ENCODE results near the gene HNF4A.

Gene HNF4A

GRCh38 chr20:44407402-44408184 is 52.1 kb downstream of the HNF4A start:
- DNase-seq, result no peak

DNA sequence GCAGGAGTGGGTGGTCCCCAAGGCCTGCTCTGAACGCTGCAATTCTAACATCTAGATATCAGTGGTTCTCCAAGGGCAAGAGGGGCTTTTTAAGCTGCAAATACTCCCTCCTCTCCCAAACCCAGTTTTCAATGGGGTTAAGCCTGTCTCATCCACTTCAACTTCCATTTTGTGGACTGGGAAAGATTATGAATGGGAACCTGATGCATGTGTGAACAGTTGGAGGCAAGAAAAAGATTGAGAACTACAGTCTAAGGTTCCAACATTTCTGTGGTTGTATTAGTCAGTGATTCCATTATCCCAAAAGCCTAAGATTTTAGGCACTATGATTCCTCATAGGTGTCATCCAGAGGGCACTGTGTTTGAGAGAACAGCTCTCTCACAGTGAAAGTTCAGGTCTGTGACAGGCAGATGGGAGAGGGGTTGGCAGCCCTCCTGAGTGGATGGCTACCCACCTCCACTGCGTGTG is 53.7 kb downstream of the HNF4A start:
- no peak for DNase-seq

GRCh38 chr20:44410583-44411019 is 55.1 kb downstream of the HNF4A start:
- no peak for DNase-seq

DNA sequence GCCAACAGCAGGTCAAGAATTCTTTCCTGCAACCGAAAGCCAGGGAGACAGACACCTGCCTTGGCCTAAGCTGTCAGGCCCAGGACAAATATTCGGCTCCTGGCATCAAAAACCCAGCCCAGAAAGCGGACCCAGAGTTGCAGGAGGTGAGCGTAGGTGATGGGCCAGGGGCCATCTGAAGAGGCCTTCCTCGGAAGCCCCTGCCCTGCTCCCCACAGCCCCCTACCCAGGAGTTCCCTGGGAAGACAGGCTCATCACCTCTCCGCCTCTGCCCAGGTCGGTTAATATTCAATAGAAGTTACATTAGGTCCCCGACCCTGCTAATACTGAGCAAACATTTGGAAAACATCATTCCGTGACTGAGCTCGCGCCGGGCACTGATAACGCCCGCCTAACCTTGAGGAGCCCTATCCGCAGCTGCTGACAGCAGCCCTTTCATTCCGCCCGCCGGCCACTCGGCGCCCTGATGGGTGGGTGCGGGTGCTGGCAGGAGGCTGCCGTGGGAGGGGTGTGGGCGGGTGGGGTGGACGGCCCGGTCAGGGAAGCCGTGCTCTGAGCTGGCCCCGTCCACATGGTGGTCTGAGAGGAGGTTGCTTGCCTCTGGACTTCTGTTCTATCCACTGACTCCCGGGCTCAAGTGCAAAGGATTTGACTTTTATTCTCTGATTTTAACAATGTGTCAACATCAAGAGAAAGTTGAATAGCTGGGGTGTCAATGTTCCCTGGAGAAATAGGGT is 55.7 kb downstream of the HNF4A start:
- no peak for DNase-seq

- DNase-seq, result no peak
Measured at GRCh38 chr20:44411757-44412401, 56.4 kb downstream of the HNF4A start.

- no peak for DNase-seq
Measured at GRCh38 chr20:44412402-44413144, 57.1 kb downstream of the HNF4A start.

- no peak for DNase-seq
Measured at GRCh38 chr20:44413575-44414345, 58.3 kb downstream of the HNF4A start.

DNA sequence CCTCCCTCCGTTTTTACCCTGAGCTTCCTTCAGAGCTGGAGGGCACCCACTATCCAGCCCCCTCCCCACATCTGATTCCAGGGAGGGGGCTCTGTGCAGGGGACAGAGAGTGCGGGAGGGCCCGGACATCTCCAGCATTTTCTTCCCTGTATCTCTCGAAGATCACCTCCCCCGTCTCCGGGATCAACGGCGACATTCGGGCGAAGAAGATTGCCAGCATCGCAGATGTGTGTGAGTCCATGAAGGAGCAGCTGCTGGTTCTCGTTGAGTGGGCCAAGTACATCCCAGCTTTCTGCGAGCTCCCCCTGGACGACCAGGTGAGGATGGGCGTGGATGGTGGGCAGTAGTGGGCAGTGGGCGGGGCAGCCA is 58.8 kb downstream of the HNF4A start:
- DNase-seq, result no peak

GRCh38 chr20:44414808-44415207 is 59.3 kb downstream of the HNF4A start:
- no peak for DNase-seq

DNA sequence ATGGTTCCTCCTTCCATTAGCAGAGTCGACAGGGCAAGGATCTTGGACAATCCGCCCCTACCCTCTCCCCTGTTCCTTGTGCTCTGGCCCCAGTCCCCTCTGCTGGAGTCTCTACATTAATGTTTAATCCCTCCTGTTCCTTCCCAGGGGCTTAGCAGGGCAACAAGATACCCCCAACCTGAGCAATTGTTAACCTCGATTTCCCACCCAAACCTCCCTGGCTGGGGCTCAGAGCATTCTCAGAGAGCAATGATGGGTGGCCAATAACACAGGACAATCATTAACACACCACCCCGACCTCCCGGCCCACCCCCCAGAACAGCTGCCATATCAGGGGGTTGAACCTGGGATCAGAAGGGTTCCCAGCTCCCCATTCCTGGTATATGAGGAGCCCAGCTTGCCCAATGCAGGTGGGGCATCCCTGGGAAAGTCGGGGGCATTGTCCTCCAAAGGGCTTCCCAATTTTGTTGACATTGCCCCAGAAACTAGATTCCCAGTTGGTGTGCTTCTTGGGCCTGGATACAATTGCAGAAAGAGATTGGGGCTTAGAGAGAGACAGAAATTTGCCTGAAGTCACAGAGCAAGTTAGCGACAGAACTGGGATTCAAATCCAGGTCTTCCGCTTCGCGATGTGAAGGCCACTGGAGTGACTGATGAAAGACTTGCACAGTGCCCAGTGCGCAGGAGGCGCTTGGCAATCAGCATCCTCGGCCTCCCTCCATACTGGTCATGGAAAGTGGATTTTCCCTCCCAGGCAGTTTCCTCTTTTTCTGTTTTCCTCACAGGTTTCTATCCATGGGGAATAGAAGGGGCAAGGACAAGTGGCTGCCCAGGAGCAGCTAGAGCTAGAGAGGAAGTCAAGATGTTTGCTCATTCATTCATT is 60.6 kb downstream of the HNF4A start:
- no peak for DNase-seq

- DNase-seq, result no peak
Measured at GRCh38 chr20:44418069-44418905, 62.8 kb downstream of the HNF4A start.

GRCh38 chr20:44419131-44419844 is 63.8 kb downstream of the HNF4A start:
- no peak for DNase-seq

DNA sequence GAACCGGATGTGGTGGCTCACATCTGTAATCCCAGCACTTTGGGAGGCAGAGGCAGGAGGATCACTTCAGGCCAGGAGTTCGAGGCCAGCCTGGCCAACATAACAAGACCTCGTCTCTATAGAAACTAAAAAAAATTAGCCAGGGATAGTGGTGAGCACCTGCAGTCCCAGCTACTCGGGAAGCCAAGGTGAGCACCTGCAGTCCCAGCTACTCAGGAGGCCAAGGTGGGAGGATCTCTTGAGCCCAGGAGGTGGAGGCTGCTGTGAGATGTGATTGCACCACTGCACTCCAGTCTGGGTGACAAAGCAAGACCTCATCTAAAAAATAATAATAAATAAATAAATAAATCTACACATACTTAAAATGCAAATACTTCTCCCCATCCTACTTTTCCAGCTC is 65.0 kb downstream of the HNF4A start:
- no peak for DNase-seq

DNA sequence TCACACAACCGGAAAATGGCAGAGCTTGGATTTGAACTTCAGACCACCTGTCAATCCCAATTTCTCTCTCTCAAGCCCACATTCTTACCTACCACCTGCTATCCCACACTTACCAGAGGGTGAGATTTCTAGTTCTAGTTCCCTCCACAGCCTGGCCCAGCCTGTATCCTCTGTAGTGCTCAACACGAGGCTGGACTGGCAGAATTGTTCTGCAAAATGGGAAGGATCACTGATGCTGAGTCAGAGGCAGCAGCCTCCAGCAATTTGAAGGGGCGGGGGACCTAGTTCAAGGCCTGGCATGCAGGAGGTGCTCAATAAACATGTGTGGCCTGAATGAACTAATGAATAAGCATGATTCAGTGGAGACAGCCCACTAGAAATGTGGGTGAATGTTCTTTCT is 66.6 kb downstream of the HNF4A start:
- DNase-seq, result no peak

- no peak for DNase-seq
Measured at GRCh38 chr20:44423480-44423879, 68.0 kb downstream of the HNF4A start.

GRCh38 chr20:44424039-44424495 is 68.6 kb downstream of the HNF4A start:
- no peak for DNase-seq

DNA sequence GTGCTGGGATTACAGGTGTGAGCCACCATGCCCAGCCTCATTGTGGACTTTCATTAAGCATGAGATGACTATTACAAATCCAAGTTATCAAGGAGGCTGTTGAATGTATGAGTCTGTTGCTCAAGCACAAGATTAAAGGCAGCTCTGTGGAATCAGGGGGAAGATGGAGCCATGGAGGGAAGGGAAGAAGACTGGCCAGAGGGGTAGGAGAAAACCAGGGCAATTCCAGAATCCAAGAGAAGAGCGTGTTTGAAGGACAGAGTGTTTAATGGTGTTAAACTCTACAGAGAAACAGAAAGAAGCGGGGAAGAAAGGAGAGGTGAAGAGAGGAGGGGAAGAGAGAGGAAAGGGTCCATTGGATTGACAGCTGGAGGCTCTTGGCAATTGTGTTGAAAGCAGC is 70.4 kb downstream of the HNF4A start:
- no peak for DNase-seq

- no peak for DNase-seq
Measured at GRCh38 chr20:44426879-44427790, 71.6 kb downstream of the HNF4A start.

Data from activated gamma-delta T cell (primary cell).